Hematopoietic multipotent progenitor cell treated with erythropoietin and hydrocortisone succinate and interleukin-3 and kit ligand, for 17 days (in vitro differentiated cells): ENCODE results near the gene ITGAE.
"Not testable (repeated sequence)": the region's sequence is repeated elsewhere in the genome, so short reads cannot be mapped to it uniquely, and the experiment has no call there.

Source experiments
- DNase-seq: peaks from one replicate; pipeline ENCODE4 v3.0.0-alpha.2; 2015; ENCODE audit warnings: low spot score

ITGAE gene

DNA sequence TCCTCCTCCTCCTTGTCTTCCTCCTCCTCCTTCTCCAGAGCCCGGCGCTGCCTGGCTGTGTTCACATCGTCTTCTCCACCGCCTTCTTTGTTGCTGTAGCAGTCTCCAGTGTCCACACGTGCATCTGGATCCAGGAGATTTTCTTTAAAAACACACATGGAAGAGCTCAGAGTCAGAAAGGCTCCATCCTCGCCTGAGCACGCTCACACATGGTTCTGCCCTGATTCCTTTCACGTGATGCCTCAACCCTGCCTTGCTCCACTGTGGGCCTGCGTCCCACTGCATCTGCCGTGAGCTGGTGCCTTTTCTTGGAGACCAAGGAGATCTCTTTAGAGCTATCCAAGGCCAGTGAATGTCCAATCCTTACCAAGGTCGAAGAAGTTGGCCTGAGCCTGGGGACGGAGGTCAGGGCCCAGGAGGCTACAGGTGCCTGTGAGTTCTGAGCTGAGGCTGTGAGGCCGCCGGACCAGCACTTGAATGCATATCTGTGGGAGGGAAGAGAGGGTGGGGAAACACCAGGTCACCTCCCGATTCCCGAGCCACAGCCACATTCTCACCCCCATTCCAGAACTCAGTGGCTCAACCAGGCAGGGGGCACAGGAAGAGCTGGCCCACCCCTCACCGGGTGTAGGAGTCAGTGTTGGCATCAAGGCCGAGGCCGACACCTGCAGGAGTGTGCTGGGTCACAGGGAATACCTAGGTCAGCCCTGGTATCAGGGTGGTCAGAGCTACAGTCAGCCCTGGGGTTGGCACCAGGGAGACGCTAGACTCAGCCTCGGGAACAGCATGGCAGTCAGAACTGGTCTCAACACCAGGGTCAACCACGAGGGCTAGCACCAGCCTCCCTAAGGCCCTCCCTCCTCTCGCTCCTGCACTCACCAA, 39.7 kb downstream of the ITGAE start:
- DNase-seq: no peak

GRCh38 chr17:3759597-3760216, 41.3 kb downstream of the ITGAE start:
- no peak for DNase-seq

DNA sequence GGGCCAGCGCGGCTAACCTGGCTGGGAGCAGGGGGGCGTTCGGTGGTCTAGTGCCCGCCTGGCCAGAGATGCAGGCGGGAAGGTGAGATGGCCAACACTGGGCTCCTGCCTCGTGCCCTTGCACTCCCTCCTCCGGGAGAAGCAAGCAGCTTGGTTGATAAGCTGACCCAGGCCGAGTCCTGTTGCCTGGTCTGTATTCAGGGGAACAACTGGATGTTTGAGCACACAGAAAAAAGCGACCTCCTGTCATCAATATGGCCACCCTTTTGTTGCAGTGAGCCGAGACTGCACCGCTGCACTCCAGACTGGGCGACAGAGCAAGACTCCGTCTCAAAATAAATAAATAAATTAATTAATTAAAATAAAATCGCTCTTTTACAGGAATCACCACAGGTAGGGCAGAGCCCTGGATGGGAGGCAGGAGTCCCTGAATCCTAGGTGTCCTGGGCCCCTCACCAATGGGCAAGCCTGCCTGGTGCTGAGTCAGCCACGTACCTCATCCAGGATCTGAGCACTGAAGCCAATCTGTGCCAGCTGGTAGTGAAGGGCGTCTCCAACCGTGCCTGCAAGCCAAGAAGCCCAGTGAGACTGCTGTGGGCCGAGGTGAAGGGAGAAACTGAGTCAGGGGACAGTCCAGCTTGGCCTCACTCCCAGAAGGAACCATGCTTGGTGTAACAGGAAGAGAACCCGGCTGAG, 45.5 kb downstream of the ITGAE start:
- DNase-seq: no peak

GRCh38 chr17:3754458-3755334, 46.3 kb downstream of the ITGAE start:
- DNase-seq: peak; percentile 58

DNA sequence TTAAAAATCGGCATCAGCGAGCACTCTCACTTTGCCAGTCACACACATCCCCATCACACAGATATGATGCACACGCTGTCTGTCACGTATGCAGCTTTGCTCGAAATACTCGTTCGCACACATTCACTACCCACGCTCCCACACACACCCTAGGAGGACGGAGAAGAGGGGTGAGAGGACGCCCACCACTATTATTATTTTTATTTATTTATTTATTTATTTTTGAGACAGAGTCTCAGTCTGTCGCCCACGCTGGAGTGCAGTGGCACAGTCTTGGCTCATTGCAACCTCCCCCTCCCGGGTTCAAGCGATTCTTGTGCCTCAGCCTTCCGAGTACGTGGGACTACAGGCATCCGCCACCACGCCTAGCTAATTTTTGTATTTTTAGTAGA, 46.9 kb downstream of the ITGAE start:
- DNase-seq: no peak

DNA sequence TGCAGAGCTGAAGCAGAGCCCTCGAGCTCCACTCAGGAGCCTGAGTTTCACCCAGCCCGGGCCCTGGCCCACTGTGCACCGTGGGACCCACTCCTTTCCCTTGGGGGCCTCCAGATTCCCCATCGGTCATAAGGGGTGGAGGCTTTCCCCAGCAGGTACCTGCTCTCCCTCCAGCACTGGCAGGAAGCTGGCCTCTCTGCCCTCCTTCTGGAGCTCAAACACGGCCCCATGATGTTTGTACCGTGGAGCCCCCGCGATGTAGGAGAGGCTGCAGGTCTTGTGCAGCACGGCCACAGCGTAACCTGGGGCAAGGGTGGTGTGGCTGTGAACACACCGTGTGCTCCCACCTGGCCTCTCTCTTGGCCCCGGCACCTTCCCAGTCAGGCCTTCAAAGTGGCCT, 47.4 kb downstream of the ITGAE start:
- DNase-seq: no peak

- no peak for DNase-seq
Measured at GRCh38 chr17:3751836-3752235, 49.2 kb downstream of the ITGAE start.

GRCh38 chr17:3750926-3751325, 50.1 kb downstream of the ITGAE start:
- DNase-seq: no peak

GRCh38 chr17:3750296-3750695, 50.7 kb downstream of the ITGAE start:
- no peak for DNase-seq

- no peak for DNase-seq
Measured at GRCh38 chr17:3748576-3748975, 52.4 kb downstream of the ITGAE start.

DNA sequence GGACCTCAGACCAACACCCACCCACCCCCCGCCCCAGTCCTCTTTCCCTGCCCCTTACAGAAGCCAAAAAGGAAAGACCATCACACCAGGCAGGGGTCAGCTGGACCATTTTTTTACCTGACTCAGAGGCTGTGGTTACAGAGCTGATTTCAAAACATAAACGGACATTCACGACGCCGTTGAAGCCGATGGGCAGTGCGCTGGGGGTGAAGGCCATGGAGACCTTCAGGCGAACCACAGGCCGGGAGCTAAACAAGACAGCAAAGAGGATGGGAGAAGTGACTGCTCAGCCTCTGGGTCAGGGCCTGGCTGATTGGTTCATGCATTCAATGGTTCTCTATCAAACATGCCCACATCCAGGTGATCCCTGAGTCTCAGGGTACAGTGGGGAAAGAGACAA, 53.2 kb downstream of the ITGAE start:
- DNase-seq: no peak

DNA sequence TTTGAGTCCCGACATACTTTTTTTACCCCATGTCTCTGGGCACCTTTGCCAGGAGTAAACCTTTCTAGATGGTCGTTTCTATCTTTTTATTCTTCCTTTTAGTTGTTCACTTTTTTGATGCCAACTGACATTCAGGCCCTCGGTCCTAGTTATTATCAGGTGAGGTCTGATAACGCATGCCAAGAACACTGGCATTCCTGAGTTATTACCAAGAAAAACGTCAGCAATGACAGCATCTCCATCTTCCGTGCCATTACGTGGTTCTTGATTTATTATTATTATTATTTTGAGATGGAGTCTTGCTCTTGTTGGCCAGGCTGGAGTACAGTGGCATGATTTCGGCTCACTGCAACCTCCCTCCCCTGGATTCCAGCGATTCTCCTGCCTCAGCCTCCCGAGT, 55.9 kb downstream of the ITGAE start:
- DNase-seq: no peak

DNA sequence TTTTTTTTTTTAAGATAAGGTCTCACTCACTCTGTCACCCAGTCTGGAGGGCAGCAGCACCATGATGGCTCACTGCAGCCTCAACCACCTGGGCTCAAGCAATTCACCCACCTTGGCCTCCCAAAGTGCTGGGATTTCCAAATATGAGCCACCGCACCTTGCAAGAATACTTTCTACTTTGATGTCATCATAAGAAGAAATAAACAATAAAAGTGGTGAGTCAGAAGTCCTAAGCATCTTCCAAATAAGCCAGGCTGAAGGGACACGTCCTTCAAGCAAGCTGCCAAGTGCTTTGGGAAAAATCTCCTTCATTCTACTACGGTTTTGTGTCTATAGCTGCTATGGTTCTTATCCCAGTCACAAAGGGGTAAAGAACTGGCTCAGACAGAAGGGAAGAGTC, 57.0 kb downstream of the ITGAE start:
- DNase-seq: no peak

DNA sequence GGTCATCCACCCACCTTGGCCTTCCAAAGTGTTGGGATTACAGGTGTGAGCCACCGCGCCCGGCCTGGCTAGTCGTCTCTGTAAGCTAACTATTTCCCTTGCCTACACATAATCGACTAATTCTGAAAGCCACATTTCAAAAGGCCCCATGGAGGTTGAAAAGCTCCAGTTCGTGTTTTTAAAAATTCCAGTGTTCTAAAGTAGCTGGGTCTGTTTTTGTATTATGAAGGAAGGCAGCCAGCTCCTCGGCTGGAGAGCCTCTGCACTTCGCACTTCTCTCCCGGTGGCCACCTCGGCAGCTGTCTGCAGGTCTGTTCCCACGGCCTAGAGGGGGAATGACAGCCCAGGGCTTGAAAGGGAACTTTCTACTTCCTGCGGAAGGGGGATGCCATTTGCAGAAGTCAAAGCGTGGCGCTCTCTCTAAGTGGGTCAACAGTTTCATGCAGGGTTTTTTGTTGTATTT, 60.3 kb downstream of the ITGAE start:
- no peak for DNase-seq

GRCh38 chr17:3739422-3740124, 61.4 kb downstream of the ITGAE start:
- no peak for DNase-seq

- no peak for DNase-seq
Measured at GRCh38 chr17:3738562-3739295, 62.3 kb downstream of the ITGAE start.

GRCh38 chr17:3735515-3735914, 65.5 kb downstream of the ITGAE start:
- DNase-seq: no peak

GRCh38 chr17:3734911-3735276, 66.1 kb downstream of the ITGAE start:
- not testable (repeated sequence) for DNase-seq

GRCh38 chr17:3732210-3732621, 68.8 kb downstream of the ITGAE start:
- no peak for DNase-seq

DNA sequence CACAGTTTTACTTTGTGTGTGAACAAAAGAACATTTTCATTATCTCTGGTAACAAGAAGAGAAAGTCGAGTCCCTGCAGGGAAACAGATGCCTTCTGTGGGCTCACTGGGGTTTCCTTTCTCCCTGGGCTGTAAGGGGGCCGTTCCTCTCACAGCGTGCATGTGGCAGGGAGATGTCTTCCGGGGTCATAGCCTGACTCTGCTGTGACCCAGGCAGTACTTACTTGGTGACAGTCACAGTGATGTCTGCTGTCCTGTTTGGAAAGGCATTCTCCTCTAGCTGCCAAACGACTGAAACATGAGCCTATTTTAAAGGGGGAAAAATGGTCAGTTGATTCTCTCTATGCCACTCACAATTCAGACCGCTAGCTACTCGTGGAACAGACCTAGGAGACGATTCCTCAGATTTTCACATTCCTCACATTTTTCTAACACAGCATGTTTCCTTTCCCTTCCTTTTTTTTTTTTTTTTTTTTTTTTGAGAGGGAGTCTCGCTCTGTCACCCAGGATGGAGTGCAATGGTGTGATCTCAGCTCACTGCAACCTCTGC, 70.0 kb downstream of the ITGAE start:
- DNase-seq: no peak
